Astrocyte (in vitro differentiated cells and primary cell): ENCODE results near the gene ASF1A. TPM values are rescaled to one million over a fixed set of nuclear protein-coding genes. Genes with fewer than 3 reads are reported as not detected.
A peak's percentile ranks its signal among the peaks of the same experiment; 100 is the strongest.

Source experiments
- DNase-seq: peaks from one replicate; pipeline ENCODE4 v3.0.0-alpha.2; 2010; ENCODE audit warnings: low read depth
- FAIRE-seq: peaks from 2 replicates; lab custom pipeline; 2011; peaks lifted over from hg19 to GRCh38; lab: Jason Lieb, UNC
- H2AFZ ChIP-seq: 2 replicates; pipeline ENCODE4 v1.6.0; 2012; ENCODE audit warnings: low read depth, low read length, inconsistent platforms
- H3K27ac ChIP-seq: 2 replicates; pipeline ENCODE4 v1.5.1; 2011; ENCODE audit warnings: low read depth, low read length, inconsistent platforms
- H3K27me3 ChIP-seq: 2 replicates; pipeline ENCODE4 v1.6.0; 2011; ENCODE audit warnings: low read length, inconsistent platforms; ENCODE audit not compliant: insufficient read depth
- H3K36me3 ChIP-seq: 2 replicates; pipeline ENCODE4 v1.5.1; 2011; ENCODE audit warnings: low read length, inconsistent platforms; ENCODE audit not compliant: insufficient read depth
- H3K4me1 ChIP-seq: 2 replicates; pipeline ENCODE4 v1.5.1; 2011; ENCODE audit warnings: low read length, inconsistent platforms; ENCODE audit not compliant: insufficient read depth
- H3K4me2 ChIP-seq: 2 replicates; pipeline ENCODE4 v1.6.0; 2012; ENCODE audit warnings: low read length, inconsistent platforms
- H3K4me3 ChIP-seq: 2 replicates; pipeline ENCODE4 v1.5.1; 2011; ENCODE audit warnings: low read depth, mild to moderate bottlenecking, low read length, inconsistent platforms; ENCODE audit not compliant: insufficient read depth
- H3K79me2 ChIP-seq: 2 replicates; pipeline ENCODE4 v1.6.0; 2012; ENCODE audit warnings: mild to moderate bottlenecking, low read length, inconsistent platforms; ENCODE audit not compliant: insufficient read depth
- H3K9ac ChIP-seq: 2 replicates; pipeline ENCODE4 v1.6.0; 2012; ENCODE audit warnings: mild to moderate bottlenecking, low read length, inconsistent platforms
- H3K9me3 ChIP-seq: 2 replicates; pipeline ENCODE4 v1.5.1; 2012; ENCODE audit warnings: low read depth, mild to moderate bottlenecking, low read length, inconsistent platforms; ENCODE audit not compliant: insufficient read depth
- H4K20me1 ChIP-seq: 2 replicates; pipeline ENCODE4 v1.6.0; 2012; ENCODE audit warnings: low read length, inconsistent platforms; ENCODE audit not compliant: insufficient read depth
- H3K27ac Mint-ChIP-seq: one replicate; pipeline ENCODE4 v1.8.0; 2021; ENCODE audit warnings: mild to moderate bottlenecking, mixed read lengths; ENCODE audit not compliant: unreplicated experiment
- H3K27me3 Mint-ChIP-seq: one replicate; pipeline ENCODE4 v1.8.0; 2021; ENCODE audit warnings: low read depth, mixed read lengths; ENCODE audit not compliant: unreplicated experiment
- H3K36me3 Mint-ChIP-seq: one replicate; pipeline ENCODE4 v1.8.0; 2021; ENCODE audit warnings: low read depth, mixed read lengths; ENCODE audit not compliant: unreplicated experiment
- H3K4me1 Mint-ChIP-seq: one replicate; pipeline ENCODE4 v1.8.0; 2021; ENCODE audit warnings: low read depth, mixed read lengths; ENCODE audit not compliant: unreplicated experiment
- H3K4me3 Mint-ChIP-seq: one replicate; pipeline ENCODE4 v1.8.0; 2021; ENCODE audit warnings: mild to moderate bottlenecking, moderate library complexity, mixed read lengths; ENCODE audit not compliant: unreplicated experiment
- H3K9me3 Mint-ChIP-seq: one replicate; pipeline ENCODE4 v1.8.0; 2021; ENCODE audit warnings: mild to moderate bottlenecking, mixed read lengths; ENCODE audit not compliant: unreplicated experiment
- EZH2 ChIP-seq: IDR thresholded peaks from 2 replicates; pipeline ENCODE4 v1.6.1; 2012; ENCODE audit warnings: mild to moderate bottlenecking, low read length, inconsistent platforms; ENCODE audit not compliant: insufficient read depth
- total RNA-seq: library from RNA; stranded (reverse); gene quantifications from 2 replicates; pipeline ENCODE4 v1.2.1, GENCODE V29; 2021
- TF ChIP-seq, protein P1 (sequence below): IDR thresholded peaks from 2 replicates; pipeline ENCODE4 v1.5.1; 2011; ENCODE audit warnings: low read depth, mild to moderate bottlenecking, inconsistent platforms, low read length, moderate library complexity; ENCODE audit not compliant: insufficient read depth

Gene ASF1A
- total RNA-seq, 1 donor from 2014 or later: 35.7 TPM

DNA sequence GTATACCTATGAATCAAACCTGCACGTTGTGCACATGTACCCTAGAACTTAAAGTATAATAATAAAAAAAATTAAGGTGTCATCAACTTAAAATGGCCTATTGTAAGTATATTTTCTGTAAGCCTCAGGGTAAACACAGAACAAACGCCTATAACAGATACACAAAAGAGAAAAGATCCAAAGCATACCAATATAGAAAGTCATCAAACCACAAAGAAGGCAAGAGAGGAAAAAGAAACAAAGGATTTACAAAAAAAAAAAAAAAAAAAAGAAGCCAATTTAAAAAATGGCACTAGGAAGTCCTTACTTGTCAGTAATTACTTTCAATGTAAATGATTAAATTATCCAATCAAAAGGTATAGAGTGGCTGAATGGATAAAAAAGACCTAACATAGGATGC is 24.6 kb upstream of the ASF1A start:
- H3K4me1 Mint-ChIP-seq: peaks cover 10% of the 10 kb centered on the region

DNA sequence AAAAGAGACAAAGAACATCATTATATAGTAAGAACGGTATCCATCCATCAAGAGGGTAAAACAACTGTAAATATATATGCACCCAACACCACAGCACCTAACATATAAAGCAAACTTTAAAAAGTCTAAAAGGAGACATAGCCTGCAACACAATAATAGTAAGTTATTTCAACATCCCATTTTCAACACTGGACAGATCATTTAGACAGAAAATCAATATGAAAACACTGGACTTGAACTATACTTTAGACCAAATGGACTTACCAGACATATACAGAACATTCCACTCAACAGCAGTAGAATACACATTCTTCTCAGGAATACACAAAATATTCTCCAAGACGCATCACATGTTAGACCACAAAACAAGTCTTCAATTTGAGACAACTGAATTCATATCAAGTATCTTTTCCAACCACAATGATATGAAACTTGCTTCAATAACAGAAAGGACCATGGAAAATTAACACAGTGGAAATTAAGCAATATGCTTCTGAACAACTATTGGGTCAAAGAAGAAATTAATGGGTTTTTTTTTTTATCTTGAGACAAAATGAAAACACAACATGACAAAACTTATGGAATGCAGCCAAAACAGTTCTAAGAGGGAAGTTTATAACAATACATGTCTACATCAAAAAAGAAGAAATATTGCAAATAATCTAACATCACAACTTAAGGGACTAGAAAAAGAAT is 23.9 kb upstream of the ASF1A start:
- Mint-ChIP-seq H3K9me3 (peaks cover 2% of the 10 kb centered on the region), H3K36me3 (no peaks in the 10 kb centered on the region), H3K4me3 (no peak overlapping the region), H3K4me1 (peaks cover 10% of the 10 kb centered on the region), H3K27me3 (no peaks in the 10 kb centered on the region), H3K27ac (no peak overlapping the region)
- no peak overlapping the region for H3K4me3 ChIP-seq
- H3K36me3 ChIP-seq: no peaks in the 10 kb centered on the region
- H3K4me2 ChIP-seq: peak overlapping the region; percentile 50
- H2AFZ ChIP-seq: no peak overlapping the region
- no peaks in the 10 kb centered on the region for H4K20me1 ChIP-seq
- TF ChIP-seq, protein P1, sequence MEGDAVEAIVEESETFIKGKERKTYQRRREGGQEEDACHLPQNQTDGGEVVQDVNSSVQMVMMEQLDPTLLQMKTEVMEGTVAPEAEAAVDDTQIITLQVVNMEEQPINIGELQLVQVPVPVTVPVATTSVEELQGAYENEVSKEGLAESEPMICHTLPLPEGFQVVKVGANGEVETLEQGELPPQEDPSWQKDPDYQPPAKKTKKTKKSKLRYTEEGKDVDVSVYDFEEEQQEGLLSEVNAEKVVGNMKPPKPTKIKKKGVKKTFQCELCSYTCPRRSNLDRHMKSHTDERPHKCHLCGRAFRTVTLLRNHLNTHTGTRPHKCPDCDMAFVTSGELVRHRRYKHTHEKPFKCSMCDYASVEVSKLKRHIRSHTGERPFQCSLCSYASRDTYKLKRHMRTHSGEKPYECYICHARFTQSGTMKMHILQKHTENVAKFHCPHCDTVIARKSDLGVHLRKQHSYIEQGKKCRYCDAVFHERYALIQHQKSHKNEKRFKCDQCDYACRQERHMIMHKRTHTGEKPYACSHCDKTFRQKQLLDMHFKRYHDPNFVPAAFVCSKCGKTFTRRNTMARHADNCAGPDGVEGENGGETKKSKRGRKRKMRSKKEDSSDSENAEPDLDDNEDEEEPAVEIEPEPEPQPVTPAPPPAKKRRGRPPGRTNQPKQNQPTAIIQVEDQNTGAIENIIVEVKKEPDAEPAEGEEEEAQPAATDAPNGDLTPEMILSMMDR: no peak
- TF ChIP-seq EZH2: no peak
- H3K4me1 ChIP-seq: no peaks in the 10 kb centered on the region
- peak overlapping the region; percentile 9 for H3K27ac ChIP-seq
- DNase-seq (peak; percentile 63), FAIRE-seq (peak; percentile 55)
- H3K27me3 ChIP-seq: no peaks in the 10 kb centered on the region
- no peaks in the 10 kb centered on the region for H3K9me3 ChIP-seq
- H3K9ac ChIP-seq: no peak overlapping the region
- peaks cover 9% of the 10 kb centered on the region for H3K79me2 ChIP-seq

More for the DNA sequence above, 24.6 kb upstream of the ASF1A start:
- H3K4me1 ChIP-seq: no peaks in the 10 kb centered on the region
- H2AFZ ChIP-seq: no peak overlapping the region
- no peaks in the 10 kb centered on the region for H4K20me1 ChIP-seq
- no peaks in the 10 kb centered on the region for H3K27me3 Mint-ChIP-seq
- no peak for TF ChIP-seq EZH2
- TF ChIP-seq, protein P1: no peak
- H3K27ac ChIP-seq: no peak overlapping the region
- H3K79me2 ChIP-seq: peaks cover 9% of the 10 kb centered on the region
- no peak overlapping the region for H3K9ac ChIP-seq
- peaks cover 2% of the 10 kb centered on the region for H3K9me3 Mint-ChIP-seq
- H3K27ac Mint-ChIP-seq: no peak overlapping the region
- H3K36me3 ChIP-seq: no peaks in the 10 kb centered on the region
- H3K4me3 Mint-ChIP-seq: no peak overlapping the region
- H3K4me2 ChIP-seq: peak overlapping the region; percentile 50
- FAIRE-seq (no peak), DNase-seq (peak; percentile 74)
- no peaks in the 10 kb centered on the region for H3K36me3 Mint-ChIP-seq
- H3K4me3 ChIP-seq: no peak overlapping the region
- no peaks in the 10 kb centered on the region for H3K27me3 ChIP-seq
- no peaks in the 10 kb centered on the region for H3K9me3 ChIP-seq

DNA sequence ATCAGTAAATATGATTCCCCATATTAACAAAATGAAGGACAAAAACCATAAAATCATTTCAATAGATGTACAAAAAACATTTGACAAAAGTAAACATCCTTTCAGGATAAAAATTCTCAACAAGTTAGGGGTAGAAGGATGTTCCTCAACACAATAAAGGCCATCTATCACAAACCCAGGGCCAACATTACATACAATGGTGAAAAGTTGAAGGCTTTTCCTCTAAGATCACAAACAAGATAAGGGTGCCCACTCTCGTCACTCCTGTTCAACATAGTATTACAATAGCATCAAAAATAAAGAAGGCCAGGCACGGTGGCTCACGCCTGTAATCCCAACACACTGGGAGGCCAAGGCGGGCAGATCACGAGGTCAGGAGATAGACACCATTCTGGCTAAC is 22.6 kb upstream of the ASF1A start:
- H3K4me1 ChIP-seq: peaks cover 8% of the 10 kb centered on the region
- peaks cover 6% of the 10 kb centered on the region for H3K79me2 ChIP-seq
- H2AFZ ChIP-seq: no peak overlapping the region
- no peaks in the 10 kb centered on the region for H3K27me3 ChIP-seq
- H3K27ac Mint-ChIP-seq: no peak overlapping the region
- H3K9me3 Mint-ChIP-seq: peaks cover 2% of the 10 kb centered on the region
- H3K27ac ChIP-seq: no peak overlapping the region
- TF ChIP-seq EZH2: no peak
- TF ChIP-seq, protein P1: no peak
- H3K36me3 ChIP-seq: no peaks in the 10 kb centered on the region
- H3K36me3 Mint-ChIP-seq: no peaks in the 10 kb centered on the region
- FAIRE-seq (no peak), DNase-seq (no peak)
- no peak overlapping the region for H3K4me3 ChIP-seq
- no peak overlapping the region for H3K9ac ChIP-seq
- H3K9me3 ChIP-seq: no peaks in the 10 kb centered on the region
- H4K20me1 ChIP-seq: no peaks in the 10 kb centered on the region
- no peak overlapping the region for H3K4me3 Mint-ChIP-seq
- no peak overlapping the region for H3K4me2 ChIP-seq
- no peaks in the 10 kb centered on the region for H3K27me3 Mint-ChIP-seq
- H3K4me1 Mint-ChIP-seq: peaks cover 14% of the 10 kb centered on the region
